Thoracic aorta (tissue), 2 donors: ENCODE measurements around the gene KIZ. TPM values are rescaled to one million over a fixed set of nuclear protein-coding genes. Genes with fewer than 3 reads are reported as not detected.

Experiments
- ATAC-seq: fragments of 150-250 bp; one replicate; pipeline ENCODE4 v1.8.0; 2017; ENCODE audit warnings: low read depth; ENCODE audit not compliant: insufficient number of reproducible peaks, low FRiP score
- DNase-seq: peaks from one replicate; pipeline ENCODE4 v3.0.0-alpha.2; 2020; ENCODE audit warnings: low spot score
- H3K27ac ChIP-seq, 2 donors: fragments of 200-600 bp; sonication (generic); 1 replicate in 1 of 2; 2 replicates in 1 of 2; pipeline ENCODE4 v1.5.1; 2016; ENCODE audit warnings: mild to moderate bottlenecking in 2 of 2, moderate library complexity in 2 of 2
- H3K27me3 ChIP-seq: fragments of 200-600 bp; sonication (generic); replicated peaks from 2 replicates; pipeline ENCODE4 v1.6.0; 2016; ENCODE audit warnings: mild to moderate bottlenecking; ENCODE audit not compliant: insufficient read depth
- H3K36me3 ChIP-seq: fragments of 200-600 bp; sonication (generic); one replicate; pipeline ENCODE4 v1.5.1; 2016
- H3K4me1 ChIP-seq, 2 donors: fragments of 200-600 bp; sonication (generic); 1 replicate in 1 of 2; 2 replicates in 1 of 2; pipeline versions ENCODE4 v1.5.1 to v1.6.0; 2016; ENCODE audit warnings: low read depth in 2 of 2, mild to moderate bottlenecking in 1 of 2; ENCODE audit not compliant: control insufficient read depth in 1 of 2
- H3K4me3 ChIP-seq: fragments of 200-600 bp; sonication (generic); 2 replicates; pipeline ENCODE4 v1.5.1; 2016; ENCODE audit warnings: mild to moderate bottlenecking
- H3K9me3 ChIP-seq: fragments of 200-600 bp; sonication (generic); 2 replicates; pipeline ENCODE4 v1.5.1; 2016
- total RNA-seq, 2 donors: library from RNA; depleted of rRNA; stranded (reverse); fragments of >200 nt; gene quantifications; one replicate each; pipeline versions ENCODE4 v1.1.0 to v1.2.3, GENCODE V29; 2016
- TF ChIP-seq, protein P1 (sequence below): fragments of 200-600 bp; sonication (generic); IDR thresholded peaks from one replicate; pipeline ENCODE4 v1.5.1; 2019; ENCODE audit warnings: antibody characterized with exemption

KIZ gene
- total RNA-seq, 2 donors from 2014 or later: 14.4 to 67.3 TPM

DNA sequence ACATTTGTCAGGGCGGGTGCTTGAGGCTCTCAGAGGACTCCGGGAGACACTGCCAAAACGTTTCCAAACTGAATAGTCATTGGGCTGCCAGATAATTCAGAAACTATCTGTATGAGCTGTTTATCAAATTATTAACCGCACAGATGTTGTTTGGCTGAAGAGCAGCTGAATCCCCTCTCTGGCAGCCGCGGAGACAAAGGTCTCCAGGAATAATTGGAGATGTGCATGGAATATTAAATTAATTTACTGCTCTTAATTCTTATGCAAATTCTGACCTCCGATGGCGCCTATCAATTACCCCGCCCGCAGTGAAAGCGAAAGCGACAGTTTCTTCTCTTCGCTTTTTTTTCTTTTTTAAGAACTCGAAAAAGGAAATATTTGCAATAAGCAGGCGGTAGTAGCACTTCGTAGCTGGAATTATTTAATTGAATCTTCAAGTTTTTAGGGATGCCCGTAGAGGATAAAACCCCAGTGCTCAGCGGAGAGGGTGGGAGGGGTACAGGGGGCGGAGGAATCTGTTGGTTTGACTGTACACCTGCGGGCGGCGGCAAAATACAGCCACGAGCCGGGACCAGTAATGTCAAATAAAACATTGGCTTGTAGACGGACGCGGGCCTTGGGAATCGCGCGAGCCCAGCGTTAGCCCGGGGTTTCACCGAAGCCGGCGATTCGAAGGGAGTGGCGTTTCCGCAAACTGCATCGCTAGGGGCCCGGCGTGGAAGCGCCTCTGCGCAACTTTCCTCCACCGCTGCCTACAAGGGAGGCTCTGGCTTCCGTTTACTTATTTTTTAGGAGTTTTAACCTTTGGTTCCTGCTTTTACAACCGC is 25.9 kb upstream of the KIZ start:
- Histone ChIP-seq H3K27me3 (peaks cover 9% of the 10 kb centered on the region), H3K9me3 (no peaks in the 10 kb centered on the region), H3K27ac (no peak overlapping the region), H3K36me3 (no peaks in the 10 kb centered on the region), H3K4me1 (peaks cover 30 to 38% of the 10 kb centered on the region in 2 donors), H3K4me3 (peak overlapping the region; percentile 72)
- no peak for DNase-seq
- TF ChIP-seq, protein P1, sequence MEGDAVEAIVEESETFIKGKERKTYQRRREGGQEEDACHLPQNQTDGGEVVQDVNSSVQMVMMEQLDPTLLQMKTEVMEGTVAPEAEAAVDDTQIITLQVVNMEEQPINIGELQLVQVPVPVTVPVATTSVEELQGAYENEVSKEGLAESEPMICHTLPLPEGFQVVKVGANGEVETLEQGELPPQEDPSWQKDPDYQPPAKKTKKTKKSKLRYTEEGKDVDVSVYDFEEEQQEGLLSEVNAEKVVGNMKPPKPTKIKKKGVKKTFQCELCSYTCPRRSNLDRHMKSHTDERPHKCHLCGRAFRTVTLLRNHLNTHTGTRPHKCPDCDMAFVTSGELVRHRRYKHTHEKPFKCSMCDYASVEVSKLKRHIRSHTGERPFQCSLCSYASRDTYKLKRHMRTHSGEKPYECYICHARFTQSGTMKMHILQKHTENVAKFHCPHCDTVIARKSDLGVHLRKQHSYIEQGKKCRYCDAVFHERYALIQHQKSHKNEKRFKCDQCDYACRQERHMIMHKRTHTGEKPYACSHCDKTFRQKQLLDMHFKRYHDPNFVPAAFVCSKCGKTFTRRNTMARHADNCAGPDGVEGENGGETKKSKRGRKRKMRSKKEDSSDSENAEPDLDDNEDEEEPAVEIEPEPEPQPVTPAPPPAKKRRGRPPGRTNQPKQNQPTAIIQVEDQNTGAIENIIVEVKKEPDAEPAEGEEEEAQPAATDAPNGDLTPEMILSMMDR: no peak
- no peak for ATAC-seq

DNA sequence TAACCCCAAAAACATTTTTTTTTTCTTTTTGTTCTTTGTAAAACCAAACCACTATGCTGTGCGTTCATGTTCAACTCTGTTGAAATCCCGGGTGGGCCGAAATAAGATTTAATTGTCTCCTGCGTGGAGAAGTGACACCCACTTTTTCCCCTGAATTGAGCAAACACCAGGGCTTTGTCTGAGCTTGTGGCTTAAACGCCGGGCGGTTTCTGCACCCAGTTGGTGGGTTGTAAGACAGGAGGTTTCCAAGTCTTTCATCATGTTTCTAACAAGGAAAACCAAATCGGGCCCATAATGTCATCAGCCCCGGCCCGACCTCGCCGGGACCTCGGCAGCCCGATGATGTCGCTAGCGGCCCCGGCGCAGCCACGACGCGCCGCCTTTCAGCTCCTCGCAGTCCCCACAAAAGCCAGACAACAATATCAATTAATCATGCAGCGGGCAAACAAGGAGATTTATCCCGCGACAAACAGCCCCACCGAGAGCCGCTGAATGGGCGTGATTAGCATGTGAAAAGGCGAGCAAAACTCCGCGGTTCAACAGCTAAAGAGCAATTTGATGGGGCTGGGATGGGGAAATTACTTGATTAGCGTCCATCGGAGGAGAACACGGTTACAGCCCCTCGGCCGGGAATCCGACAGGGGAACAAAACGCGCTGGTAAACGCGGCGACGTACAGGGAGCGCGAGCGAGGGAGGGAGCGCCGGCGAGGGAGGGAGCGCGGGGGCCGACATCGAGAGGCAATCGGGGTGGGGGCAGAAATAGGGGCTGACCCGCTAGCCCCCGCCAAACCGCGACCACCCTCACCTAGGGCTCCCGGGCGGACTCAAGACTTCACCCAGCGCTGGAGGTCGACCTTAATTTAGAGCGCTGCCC is 25.1 kb upstream of the KIZ start:
- ATAC-seq (no peak), DNase-seq (no peak)
- TF ChIP-seq, protein P1: no peak
- Histone ChIP-seq H3K27me3 (peaks cover 15% of the 10 kb centered on the region), H3K9me3 (no peaks in the 10 kb centered on the region), H3K36me3 (no peaks in the 10 kb centered on the region), H3K4me3 (peak overlapping the region; percentile 72), H3K4me1 (peaks cover 33 to 44% of the 10 kb centered on the region in 2 donors), H3K27ac (peak overlapping the region in 1 of 2 donors; percentile 34)

DNA sequence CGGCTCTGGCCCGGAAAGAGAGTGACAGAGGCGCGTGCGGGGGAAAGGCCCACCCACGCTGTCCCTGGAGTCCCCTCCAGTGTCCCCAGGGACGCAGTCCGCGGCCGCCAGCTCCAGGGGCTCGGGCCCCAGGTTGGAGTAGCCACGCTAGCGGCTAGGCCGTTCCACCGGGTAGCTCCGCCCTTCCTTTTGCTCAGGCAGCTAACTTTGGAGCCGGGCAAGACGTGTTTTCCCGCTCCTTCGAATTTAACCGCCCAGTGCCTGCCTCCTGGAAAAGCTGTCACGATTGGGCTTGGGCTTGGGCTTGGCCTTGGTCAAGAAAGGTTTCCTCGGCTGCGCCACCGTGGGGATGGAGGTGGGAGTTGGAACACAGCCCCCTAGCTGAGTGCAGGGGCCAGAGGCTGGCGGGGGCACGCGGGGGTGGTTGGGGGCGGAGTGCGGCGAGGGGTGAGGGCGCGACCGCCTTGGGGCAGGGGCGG is 24.4 kb upstream of the KIZ start:
- peak overlapping the region; percentile 72 for H3K4me3 ChIP-seq
- ATAC-seq: no peak
- H3K27ac ChIP-seq: no peak overlapping the region
- H3K36me3 ChIP-seq: no peaks in the 10 kb centered on the region
- TF ChIP-seq, protein P1: no peak
- H3K9me3 ChIP-seq: no peaks in the 10 kb centered on the region
- no peak for DNase-seq
- H3K4me1 ChIP-seq: peaks cover 33 to 49% of the 10 kb centered on the region in 2 donors
- peaks cover 22% of the 10 kb centered on the region for H3K27me3 ChIP-seq

DNA sequence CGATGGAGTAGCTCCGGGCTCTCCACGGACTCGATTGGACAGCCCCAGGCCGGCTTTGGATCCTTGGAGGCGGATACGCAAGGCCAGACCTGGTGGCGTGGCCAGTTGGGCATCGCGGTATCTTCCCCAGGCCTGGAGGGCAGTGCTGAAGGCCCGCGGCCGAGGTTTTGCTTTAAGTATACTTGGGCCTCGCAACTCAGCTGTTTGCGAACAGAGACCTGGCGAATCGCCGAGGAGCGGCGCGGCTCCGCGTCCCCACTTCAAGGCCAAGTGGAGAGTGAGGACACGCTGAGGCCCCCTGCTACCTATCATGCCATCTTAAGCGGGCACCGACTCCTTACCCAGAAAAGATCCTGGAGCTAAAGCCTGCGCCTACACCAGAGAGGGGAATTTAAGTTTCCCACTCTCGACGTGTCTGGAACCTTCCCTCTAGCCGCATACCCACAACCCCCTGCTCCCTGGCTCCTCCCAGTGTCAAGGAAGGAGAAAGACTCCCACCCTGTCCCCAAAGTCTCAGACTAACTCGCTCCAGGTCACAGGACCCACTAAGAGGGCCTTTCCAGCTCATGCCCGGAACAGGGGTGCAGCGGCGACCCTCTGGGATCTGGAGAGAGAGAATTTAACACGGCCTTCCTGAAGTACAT is 23.8 kb upstream of the KIZ start:
- Histone ChIP-seq H3K9me3 (no peaks in the 10 kb centered on the region), H3K36me3 (no peaks in the 10 kb centered on the region), H3K27me3 (peaks cover 22% of the 10 kb centered on the region), H3K27ac (no peak overlapping the region), H3K4me1 (peaks cover 33 to 49% of the 10 kb centered on the region in 2 donors), H3K4me3 (peak overlapping the region; percentile 72)
- TF ChIP-seq, protein P1: no peak
- DNase-seq (no peak), ATAC-seq (no peak)
